ENCODE results near the gene ZBTB48.
"Not testable (repeated sequence)": the region's sequence is repeated elsewhere in the genome, so short reads cannot be mapped to it uniquely, and the experiment has no call there.

The ZBTB48 gene

GRCh38 chr1:6632588-6633514 is 53.1 kb downstream of the ZBTB48 start:
- DNase-seq (ENCODE audit: low read depth in 1 of 2, low spot score in 1 of 2), result no peak

DNA sequence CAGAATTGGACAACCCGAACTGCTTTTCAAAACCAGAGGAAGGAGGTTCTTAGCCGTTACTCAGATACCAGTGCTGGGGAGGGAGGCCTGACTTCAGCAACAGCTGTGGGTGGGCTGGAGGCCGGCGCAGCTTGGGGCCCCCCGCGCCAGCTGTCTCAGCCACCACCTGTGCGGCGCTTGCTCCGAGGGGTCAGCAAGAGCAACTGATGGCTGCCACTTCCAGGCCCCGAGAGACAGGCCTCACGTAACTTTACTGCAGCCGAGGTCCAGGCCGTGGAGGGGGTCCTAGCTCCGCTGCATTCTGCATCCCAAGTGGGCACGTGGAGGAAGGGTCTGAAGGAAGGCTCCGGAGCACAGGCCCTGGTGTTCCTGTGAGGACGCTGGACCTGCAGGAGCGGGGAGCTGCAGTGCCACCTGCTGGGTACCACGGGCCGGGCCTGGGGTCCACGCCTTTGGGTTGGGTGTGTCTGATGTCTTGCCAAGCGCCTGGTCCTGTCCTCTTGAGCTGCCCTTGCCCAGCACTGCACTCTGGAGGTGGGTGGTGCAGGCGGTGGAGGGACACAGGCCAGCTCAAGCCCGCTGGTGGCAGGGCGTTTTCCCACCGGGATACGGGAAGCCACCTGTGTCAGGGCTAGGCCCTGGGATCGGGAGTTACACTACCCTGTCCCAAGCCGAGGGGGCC is 54.7 kb downstream of the ZBTB48 start:
- peak in 1 of 2 donors; percentile 41 for DNase-seq (ENCODE audit: low read depth in 1 of 2, low spot score in 1 of 2)

DNA sequence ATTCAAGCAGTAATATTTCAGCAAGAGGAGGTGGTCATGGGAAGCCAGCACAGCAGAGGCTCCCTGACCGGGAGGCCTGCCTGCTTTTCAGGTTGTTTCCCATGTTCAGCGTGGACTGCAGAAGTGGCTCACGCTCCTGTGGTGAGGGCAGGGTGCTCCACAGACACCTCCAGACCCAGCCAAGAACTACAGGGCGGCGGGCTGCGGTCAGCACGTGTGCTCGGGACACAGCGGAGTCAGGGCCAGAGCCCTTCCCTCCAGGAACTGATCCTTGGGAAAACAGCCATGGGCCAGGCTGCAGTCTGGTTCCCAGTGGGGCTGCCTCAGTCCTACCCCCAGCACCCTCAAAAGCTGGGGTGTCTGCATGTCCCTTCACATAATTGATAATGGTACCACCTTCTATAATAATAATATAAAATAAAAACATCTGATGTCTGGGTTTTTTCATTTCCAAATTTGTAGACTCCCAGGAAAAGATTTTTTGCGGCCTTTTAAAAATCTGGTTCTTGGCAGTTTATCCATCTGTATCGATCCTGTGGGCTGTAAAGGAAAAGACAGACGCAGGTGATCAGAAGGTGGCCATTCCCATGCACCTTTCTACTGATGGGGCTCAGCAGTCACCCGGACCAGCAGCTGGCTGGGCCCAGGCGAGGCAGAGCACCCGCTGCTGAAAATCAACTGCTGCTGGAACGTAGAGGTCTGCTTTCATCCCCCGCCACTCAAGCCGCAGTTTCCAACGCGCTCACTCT is 55.5 kb downstream of the ZBTB48 start:
- no peak for DNase-seq (ENCODE audit: low read depth in 1 of 2, low spot score in 1 of 2)

DNA sequence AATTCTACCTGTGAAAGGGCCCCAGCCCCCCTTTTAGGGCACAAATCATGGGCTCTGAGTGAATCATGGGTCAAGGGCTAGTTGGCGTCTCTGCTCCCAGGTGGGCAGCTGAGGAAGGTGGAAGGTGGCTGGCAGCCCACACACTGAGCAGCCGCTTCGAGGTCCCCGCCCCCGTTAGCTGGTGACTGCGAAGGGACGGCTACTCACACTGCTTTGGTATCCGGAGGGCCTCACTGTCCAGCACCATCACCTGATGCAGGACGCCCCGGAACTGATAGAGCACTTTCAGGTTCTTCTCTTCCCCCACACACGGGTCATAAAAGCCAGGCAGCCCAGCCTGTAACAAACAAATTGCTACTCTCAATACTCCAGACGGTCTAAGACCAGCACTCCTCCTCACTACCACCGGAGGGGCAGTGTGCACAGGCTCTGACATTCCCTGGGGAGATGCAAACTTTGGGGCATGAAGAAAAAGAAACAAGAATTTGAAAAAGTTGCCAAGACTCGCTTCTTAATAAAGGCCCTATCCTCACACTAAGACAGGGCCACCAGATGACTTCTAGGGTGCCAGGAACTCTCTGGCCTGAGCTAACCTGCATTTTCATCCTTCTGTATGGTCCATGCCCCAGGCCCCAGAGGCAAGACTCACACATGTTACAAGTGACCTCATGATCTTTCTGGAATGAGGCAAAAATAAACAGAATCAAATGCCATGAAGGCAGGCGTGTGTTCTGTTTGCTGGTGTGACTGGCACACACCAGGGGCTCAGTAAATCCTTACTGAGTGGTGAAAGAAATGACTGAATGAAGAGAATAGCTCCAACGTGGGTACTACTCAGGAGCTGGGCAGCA is 56.3 kb downstream of the ZBTB48 start:
- no peak for DNase-seq (ENCODE audit: low read depth in 1 of 2, low spot score in 1 of 2)

GRCh38 chr1:6636778-6637177 is 57.0 kb downstream of the ZBTB48 start:
- DNase-seq (ENCODE audit: low read depth in 1 of 2, low spot score in 1 of 2), result not testable (repeated sequence)

DNA sequence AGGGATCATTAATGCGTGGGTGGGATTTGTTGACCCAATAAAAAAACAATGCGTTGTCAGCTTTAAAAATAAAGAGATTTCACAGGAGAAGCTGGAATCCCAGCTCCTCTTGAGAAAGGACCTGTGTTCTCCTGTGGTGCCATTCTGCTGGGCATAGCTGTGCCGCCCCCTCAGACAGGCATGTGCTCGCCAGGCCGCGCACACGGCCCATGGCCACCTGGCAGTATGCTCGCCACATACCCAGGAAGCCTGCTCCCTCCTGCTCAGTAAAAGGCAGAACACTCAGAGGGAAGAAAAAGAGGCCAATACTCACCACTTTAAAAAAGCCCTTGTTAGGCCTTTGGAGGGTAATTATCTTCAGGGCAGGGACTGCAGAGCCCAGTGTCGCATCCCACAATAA is 58.0 kb downstream of the ZBTB48 start:
- DNase-seq (ENCODE audit: low read depth in 1 of 2, low spot score in 1 of 2), result no peak

GRCh38 chr1:6638226-6638625 is 58.4 kb downstream of the ZBTB48 start:
- DNase-seq (ENCODE audit: low read depth in 1 of 2, low spot score in 1 of 2), result no peak
